ENCODE data around the gene SH3TC1.

DNA sequence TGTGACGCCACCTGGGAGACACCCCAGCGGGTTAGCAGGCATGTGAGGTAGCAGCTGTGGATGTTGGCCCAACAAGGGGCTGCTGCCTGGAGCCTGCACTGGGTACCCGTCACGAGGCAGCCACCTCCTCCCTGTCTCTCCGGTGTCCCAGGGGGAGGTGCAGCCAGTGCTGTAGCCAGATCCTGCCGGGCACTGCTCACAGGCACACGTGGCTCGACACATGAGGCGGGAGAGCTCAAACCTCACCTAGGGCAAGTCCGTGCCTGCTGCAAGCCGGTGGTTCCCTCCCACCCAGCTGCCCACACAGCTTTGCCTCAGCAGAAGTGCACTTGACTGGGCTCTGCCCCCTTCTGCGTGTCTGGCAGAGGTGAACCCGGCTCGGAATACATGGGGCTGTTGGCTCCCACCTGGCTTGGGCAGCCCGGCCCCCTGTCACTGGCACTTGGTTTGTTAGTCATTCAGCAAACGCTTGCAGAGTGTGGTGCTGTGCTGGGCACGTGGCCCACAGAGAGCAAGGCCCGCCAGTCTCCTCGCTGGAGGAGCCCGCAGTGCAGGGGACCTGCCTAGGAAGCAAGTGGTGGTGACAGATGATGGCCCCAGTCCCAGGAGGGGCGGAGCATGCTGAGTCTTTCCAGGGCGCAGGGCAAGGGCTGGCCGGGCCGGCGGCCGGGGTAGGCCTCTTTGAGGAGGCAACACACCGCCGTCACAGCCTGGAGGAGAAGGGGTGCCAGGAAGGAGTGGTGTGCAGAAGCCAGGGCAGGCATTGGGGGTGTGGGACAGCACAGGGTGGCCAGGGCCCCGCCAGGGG, 10.1 kb upstream of the SH3TC1 start:
- TF ChIP-seq NFIC (IDR thresholded peaks at IDR 0.05; ENCODE audit: low read depth, low read length): no peak
- TF ChIP-seq, protein P1, sequence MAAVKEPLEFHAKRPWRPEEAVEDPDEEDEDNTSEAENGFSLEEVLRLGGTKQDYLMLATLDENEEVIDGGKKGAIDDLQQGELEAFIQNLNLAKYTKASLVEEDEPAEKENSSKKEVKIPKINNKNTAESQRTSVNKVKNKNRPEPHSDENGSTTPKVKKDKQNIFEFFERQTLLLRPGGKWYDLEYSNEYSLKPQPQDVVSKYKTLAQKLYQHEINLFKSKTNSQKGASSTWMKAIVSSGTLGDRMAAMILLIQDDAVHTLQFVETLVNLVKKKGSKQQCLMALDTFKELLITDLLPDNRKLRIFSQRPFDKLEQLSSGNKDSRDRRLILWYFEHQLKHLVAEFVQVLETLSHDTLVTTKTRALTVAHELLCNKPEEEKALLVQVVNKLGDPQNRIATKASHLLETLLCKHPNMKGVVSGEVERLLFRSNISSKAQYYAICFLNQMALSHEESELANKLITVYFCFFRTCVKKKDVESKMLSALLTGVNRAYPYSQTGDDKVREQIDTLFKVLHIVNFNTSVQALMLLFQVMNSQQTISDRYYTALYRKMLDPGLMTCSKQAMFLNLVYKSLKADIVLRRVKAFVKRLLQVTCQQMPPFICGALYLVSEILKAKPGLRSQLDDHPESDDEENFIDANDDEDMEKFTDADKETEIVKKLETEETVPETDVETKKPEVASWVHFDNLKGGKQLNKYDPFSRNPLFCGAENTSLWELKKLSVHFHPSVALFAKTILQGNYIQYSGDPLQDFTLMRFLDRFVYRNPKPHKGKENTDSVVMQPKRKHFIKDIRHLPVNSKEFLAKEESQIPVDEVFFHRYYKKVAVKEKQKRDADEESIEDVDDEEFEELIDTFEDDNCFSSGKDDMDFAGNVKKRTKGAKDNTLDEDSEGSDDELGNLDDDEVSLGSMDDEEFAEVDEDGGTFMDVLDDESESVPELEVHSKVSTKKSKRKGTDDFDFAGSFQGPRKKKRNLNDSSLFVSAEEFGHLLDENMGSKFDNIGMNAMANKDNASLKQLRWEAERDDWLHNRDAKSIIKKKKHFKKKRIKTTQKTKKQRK (IDR thresholded peaks at IDR 0.05; ENCODE audit: low read depth, low read length): no peak
- TF ChIP-seq, protein P2, sequence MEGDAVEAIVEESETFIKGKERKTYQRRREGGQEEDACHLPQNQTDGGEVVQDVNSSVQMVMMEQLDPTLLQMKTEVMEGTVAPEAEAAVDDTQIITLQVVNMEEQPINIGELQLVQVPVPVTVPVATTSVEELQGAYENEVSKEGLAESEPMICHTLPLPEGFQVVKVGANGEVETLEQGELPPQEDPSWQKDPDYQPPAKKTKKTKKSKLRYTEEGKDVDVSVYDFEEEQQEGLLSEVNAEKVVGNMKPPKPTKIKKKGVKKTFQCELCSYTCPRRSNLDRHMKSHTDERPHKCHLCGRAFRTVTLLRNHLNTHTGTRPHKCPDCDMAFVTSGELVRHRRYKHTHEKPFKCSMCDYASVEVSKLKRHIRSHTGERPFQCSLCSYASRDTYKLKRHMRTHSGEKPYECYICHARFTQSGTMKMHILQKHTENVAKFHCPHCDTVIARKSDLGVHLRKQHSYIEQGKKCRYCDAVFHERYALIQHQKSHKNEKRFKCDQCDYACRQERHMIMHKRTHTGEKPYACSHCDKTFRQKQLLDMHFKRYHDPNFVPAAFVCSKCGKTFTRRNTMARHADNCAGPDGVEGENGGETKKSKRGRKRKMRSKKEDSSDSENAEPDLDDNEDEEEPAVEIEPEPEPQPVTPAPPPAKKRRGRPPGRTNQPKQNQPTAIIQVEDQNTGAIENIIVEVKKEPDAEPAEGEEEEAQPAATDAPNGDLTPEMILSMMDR (IDR thresholded peaks at IDR 0.05 in 2 of 3, conservative IDR thresholded peaks at IDR 0.05 in 1 of 3; ENCODE audit: control insufficient read depth in 2 of 3, extremely low read depth in 1 of 3, insufficient read depth in 1 of 3, low read depth in 3 of 3, low read length in 3 of 3): no peak
- no peak for TF ChIP-seq SPI1 (IDR thresholded peaks at IDR 0.05; ENCODE audit: borderline replicate concordance, insufficient read depth, low read depth, low read length)

All from GM12878 (cell line).